Stimulated activated CD8-positive, alpha-beta memory T cell treated with anti-CD3 and anti-CD28 coated beads, Interleukin-15, amount 100 ng/mL, for 24 hours (primary cell): Measurements from ENCODE around the gene PEX12.
"Not testable (repeated sequence)": the region's sequence is repeated elsewhere in the genome, so short reads cannot be mapped to it uniquely, and the experiment has no call there.

Experiments used
- DNase-seq: peaks from one replicate; pipeline ENCODE4 v3.0.0-alpha.2; 2020; ENCODE audit warnings: low read depth

Gene PEX12

GRCh38 chr17:35578929-35579432 is 610 bp upstream of the PEX12 start:
- no peak for DNase-seq

DNA sequence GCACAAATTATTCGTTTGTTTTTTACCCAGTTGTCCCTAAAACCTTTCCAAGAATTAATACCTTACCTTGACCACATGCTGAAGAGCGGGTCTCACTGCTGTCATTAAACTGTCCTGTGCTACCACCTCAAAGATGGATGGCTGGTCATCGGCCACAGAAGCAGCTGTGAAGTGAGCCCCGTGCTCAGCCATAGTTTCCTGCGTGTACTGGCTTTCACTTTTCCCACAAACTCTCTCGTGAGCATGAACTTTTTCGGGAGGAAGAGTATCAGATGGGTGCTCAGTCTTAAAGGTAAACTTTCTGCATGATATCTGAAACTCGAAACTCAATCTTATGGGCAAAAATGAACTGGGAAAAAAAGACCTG is 558 bp downstream of the PEX12 start:
- no peak for DNase-seq

GRCh38 chr17:35575759-35576158 is 2.6 kb downstream of the PEX12 start:
- DNase-seq, result no peak

GRCh38 chr17:35569405-35569804 is 9.0 kb downstream of the PEX12 start:
- DNase-seq, result no peak

DNA sequence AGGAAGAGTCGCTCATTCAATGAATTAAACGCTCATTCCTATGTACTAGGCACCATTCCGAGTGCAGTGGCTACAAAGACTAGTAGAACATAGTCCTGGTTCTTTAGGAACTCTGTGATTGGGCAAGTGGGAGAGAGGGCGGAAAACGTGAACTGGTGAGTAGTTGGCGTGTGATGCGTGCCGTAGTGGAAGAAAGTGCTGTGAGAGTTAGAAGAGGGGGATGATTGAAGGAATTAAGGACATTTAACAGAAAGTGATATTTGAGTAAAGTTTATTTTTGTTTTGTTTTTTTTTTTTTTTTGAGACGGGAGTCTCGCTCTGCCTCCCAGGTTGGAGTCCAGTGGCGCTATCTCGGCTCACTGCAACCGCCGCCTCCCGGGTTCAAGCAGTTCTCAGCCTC is 9.8 kb downstream of the PEX12 start:
- no peak for DNase-seq

- no peak for DNase-seq
Measured at GRCh38 chr17:35566968-35567367, 11.4 kb downstream of the PEX12 start.

- DNase-seq, result not testable (repeated sequence)
Measured at GRCh38 chr17:35563181-35563580, 15.2 kb downstream of the PEX12 start.

DNA sequence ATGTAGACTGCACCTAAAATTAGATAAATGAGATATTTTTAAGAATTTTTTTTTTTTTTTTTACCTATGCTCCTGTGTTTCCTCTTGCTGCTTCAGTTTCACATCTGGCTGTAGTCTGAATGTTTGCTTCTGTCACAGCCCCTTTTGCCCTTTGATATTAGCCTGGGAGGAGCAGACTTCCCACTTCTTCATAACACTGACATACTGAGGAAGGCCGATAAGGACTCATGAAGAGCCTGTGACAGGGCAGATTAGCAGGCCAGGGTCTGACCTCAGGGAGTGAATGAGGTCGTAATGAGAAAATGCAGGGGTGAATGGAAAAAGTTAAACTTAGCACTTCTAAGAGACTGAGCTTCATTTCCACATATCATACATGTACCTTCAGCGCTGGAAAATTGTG is 17.7 kb downstream of the PEX12 start, which contains the start of gene SLFN14:
Gene SLFN14, minus strand, starts transcription at position 117 of the 400 bp plus-strand sequence. CDS start 2,757 bp downstream, outside the sequence.
- DNase-seq, result no peak

GRCh38 chr17:35559495-35560210 is 18.7 kb downstream of the PEX12 start:
- DNase-seq, result no peak

DNA sequence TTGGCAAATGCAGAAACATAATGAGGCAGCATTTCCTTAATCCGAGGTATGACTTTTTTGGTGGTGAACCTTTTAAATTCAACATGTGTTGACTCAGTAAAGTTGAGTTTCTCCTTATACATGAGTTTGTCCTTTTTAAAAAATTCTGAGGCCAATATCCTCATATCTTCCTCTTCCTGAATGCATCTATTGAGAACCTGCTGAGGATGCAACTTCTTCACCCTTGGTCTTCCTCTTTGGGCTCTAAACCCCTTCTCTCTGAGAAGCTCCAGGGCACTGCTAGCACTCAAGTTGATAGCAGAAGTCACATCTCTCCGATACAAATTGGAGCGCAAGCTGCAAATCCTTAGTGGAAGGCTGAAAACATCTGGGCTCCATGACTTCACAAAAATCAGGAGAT is 21.0 kb downstream of the PEX12 start:
- no peak for DNase-seq

- no peak for DNase-seq
Measured at GRCh38 chr17:35555691-35556090, 22.7 kb downstream of the PEX12 start.

DNA sequence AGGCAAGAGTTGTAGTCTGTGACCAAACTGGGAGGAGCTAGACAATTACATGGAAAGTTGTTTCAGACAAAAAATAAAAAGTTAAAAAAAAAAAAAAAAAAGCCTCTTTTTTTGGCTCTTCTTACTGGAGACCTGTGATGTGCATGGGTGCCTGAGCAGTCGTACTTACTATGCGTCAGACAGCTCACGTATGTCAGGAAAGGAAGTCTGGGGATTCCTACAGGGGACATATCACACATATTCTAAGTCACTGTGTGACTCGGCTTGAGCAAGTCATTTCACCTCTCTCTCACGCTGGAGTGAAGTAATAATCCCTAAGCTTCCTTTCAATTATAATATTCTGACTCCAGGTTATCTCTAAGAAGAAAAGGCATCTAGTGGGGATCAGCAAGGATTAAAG is 23.7 kb downstream of the PEX12 start:
- no peak for DNase-seq

- no peak for DNase-seq
Measured at GRCh38 chr17:35553310-35553709, 25.1 kb downstream of the PEX12 start.

- no peak for DNase-seq
Measured at GRCh38 chr17:35548978-35549377, 29.4 kb downstream of the PEX12 start.

DNA sequence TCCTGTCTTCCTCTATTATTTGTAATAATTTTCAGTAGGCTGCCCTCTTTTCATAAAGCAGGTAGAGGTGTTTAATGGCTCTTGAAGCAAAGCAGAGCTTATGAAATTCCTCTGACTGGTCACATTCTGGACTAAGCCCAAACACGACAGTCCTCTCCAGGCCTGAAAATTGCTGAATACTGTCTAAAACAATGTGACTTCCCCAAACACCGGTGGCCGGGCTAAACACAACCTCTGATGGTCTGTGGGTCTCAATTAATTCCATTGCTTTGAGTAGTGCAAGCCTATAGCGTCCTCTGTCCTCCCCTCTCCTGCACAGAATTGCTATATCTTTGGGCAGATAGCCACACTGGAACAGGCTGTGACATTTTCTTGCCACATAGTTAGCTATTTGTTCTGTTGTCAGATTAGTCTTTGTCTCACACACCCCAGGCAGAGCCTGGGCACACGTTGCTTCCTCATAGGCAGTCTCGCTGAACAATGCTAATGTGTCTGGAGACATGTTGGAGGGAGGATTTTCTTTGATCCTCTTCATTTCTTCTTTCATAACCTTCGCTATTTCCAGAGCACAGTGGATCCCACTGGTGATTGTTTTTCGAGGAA is 30.1 kb downstream of the PEX12 start:
- DNase-seq, result no peak

- no peak for DNase-seq
Measured at GRCh38 chr17:35546487-35546886, 31.9 kb downstream of the PEX12 start.

- DNase-seq, result no peak
Measured at GRCh38 chr17:35545150-35545549, 33.2 kb downstream of the PEX12 start.

GRCh38 chr17:35543856-35544255 is 34.5 kb downstream of the PEX12 start:
- no peak for DNase-seq

GRCh38 chr17:35542990-35543389 is 35.4 kb downstream of the PEX12 start:
- no peak for DNase-seq

DNA sequence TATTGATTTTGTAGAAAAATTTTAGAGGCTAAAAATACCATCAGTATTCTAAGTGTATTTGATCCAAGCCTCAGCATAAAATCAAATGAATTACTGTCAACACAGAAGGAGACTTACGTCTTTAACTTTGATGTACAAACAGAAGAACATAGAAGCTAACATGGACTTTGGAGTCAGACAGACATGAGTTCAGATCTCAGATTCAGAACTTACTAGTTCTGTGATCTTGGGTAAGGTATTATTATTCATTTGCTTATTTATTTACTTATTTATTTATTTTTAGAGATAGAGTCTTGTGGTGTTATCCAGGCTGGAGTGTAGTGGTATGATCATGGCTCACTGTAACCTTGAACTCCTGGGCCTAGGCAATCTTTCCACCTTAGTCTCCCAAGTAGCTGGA is 36.9 kb downstream of the PEX12 start:
- no peak for DNase-seq

DNA sequence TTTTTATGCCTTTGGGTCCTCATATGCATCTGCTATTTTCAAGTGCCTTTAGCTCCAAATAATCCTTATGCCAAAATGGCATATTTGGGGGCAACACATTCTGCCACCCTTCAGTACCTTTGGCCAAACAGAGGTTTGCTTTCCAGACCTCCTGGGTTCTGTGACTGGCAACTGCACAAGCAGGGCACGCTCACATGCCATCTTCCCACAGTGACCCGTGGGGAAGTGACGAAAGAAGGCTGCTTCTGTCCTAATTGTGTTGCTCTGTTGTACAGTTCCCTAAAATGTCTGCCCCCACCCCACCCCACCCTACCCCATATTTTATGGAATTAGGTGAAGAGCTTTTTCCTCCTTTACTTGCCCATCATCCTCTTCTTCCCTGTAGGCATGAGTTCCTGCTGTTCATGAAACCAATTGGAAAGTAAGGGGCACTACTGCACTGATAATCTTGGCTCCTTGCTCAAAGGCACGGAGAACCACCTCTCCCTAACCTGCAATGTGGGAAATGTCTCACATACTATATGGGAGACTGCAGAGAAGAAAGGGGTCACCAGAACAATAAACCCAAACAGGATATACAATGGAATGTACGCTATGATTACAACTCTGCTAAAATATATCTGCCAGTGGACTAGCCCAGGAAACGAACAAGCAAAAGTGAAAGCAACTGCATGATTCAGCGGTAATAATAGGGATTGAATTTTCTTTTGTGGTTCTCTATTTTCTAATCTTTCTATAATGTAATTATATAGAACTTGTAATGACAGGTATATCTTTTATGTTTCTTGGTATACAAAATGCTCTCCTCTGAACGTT is 37.6 kb downstream of the PEX12 start:
- no peak for DNase-seq

DNA sequence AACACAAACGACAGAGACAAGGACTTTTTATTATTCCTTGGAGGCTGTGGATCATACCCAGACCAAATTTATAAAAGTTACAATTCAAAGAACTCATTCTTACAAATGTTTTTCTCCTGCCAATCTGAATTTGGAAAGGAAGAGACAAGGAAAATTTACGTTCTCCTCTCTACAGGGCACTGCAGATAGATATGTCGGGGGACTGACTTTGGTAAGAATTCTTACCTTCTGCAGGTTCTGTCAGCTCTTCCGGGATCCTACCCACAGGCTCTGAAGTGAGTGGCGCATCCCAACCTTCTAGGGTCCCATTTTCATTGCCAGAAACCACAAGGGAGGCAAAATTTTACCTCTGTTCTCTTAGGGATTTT is 38.7 kb downstream of the PEX12 start:
- DNase-seq, result no peak

- DNase-seq, result no peak
Measured at GRCh38 chr17:35537601-35538141, 40.7 kb downstream of the PEX12 start, which contains the start of gene SLFN12L. TSS of gene SLFN12L (minus strand) at chr17:35537678. CDS start at chr17:35522364, 15,314 bp downstream.
